GM18951 (cell line): Measurements from ENCODE around the gene ERRFI1.

Source experiments
- POLR2A ChIP-seq: IDR thresholded peaks from 4 replicates; pipeline ENCODE4 v1.6.1; 2011; ENCODE audit warnings: mild to moderate bottlenecking; ENCODE audit not compliant: insufficient read length, insufficient read depth; ENCODE audit errors: extremely low read depth
- in situ Hi-C: fragments of 300-500 bp; cut with MboI; formaldehyde crosslinking; loops from one replicate; pipeline ENCODE4 v1.12.0; 2022; ENCODE audit warnings: low sequenced_read_pairs, mixed read lengths, inconsistent platforms; ENCODE audit not compliant: unreplicated experiment

Gene ERRFI1

GRCh38 chr1:8012955-8013354, 13.2 kb downstream of the ERRFI1 start:
- no peak for TF ChIP-seq POLR2A
- in situ Hi-C loops: loop anchor here (10.0 to 25.0 kb wide), 2 partner anchors 302 to 824 kb away; partner anchors contain the start of gene SLC45A1

DNA sequence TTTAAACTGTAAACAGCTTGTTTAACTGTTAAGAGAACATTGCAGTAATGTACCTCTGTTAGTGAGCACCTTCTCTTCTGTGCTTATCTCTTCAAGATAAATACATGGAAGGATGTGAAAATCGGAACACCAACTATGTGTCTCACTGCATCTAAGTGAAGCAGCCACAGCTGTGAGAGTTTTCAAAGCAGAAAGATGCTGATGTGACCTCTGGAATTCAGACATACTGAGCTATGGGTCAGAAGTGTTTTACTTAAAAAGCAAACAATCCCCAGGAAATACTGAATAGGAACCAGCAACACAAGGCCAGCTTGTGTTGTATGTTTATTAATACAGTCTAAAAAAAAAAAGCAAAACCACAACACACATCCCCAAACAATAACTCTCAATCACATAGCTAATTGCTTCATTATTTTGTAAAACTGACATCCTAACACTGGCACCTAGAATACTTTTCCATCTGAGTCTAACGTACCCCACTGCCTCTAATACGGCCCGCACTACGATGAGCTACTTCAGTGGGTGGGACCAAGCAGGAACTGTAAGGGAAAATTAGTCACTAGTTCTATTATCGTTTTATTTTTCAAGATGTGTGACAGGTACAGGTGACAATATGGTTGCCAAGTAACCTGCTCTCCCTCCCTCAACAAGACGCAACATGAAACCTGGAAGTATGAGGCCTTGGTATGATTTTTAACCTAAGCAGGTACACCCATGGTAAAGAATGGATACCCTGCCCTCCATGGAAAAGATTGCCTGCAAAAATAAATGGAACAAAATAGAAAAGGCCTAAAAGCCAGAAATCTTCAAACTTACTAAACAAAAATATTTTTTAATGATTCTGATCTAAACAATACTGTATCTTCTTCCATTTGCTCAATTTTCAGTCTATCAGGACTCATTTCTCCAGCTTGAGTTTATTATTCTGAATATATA, 13.9 kb downstream of the ERRFI1 start:
- in situ Hi-C loops: loop anchor here (10.0 to 25.0 kb wide), 2 partner anchors 303 to 825 kb away; partner anchors contain the start of gene SLC45A1
- TF ChIP-seq POLR2A: no peak

- TF ChIP-seq POLR2A: no peak
- in situ Hi-C loops: loop anchor here (10.0 to 25.0 kb wide), 2 partner anchors 304 to 826 kb away; partner anchors contain the start of gene SLC45A1
These were observed 15.1 kb downstream of the ERRFI1 start for GRCh38 chr1:8011016-8011415.

DNA sequence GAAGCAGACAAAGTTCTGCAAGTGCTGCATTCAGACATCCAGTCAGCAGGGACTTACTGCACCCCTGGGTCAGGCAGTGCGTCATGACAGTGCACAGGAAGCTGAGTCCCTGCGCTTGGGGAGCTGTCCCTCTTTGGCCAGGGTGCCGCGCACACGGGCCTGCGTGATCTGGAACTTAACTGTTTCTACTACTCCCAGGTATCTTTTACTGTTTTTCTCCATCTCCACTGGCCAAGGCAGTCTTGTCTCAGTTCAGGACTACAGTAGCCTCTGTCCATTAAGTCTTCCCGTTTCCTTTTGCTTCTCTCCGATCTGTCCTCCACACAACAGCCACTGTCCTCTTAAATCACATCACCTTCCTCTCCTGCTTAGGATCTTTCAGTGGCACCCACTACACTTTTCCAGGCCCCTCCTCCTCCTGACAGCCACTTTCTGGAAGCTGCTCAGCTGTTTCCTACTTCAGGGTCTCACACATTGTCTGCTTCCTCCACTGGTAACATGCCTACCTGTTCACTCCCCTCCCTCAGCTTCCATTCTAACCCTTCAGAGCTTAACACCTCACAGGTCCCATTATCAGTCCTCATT, 15.9 kb downstream of the ERRFI1 start:
- no peak for TF ChIP-seq POLR2A
- in situ Hi-C loops: loop anchor here (10.0 to 25.0 kb wide), 2 partner anchors 305 to 827 kb away; partner anchors contain the start of gene SLC45A1

DNA sequence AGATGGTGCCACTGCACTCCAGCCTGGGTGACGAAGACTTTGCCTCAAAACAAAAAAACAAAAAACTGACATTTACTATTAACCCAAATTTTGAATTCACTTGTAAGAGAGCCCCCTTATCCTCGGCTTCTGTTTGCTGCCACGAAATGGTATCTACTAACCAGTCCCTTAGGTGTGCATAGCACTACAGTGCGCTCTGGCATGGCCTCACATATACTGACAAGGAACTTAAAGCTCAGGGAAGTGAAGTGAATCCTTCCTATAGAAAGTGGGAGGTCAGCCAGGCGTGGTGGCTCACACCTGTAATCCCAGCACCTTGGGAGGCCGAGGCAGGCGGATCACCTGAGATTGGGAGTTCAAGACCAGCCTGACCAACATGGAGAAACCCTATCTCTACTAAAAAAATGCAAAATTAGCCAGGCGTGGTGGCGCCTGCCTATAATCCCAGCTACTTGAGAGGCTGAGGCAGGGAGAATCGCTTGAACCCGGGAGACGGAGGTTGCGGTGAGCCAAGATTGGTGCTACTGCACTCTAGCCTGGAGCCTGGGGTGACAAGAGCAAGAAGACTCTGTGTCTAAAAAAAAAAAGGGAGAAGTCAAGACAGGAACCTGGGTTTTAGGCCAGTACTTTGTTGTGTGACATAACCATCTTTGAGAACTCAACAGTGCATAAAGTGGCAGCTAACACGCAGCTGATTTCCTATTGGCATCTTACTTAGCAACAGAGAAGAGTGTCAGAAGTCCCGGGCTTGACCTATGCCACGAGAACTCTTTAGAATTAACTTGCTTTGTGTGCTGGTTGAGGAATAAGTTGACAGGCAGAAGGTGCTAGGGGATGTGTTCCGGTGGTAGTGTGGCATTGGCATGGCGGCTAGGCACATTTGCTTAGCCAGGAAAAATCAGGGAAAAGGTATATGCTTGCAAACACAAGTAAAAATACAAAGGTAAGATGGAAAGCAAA, 16.8 kb downstream of the ERRFI1 start:
- in situ Hi-C loops: loop anchor here (10.0 to 25.0 kb wide), 2 partner anchors 305 to 828 kb away; partner anchors contain the start of gene SLC45A1
- TF ChIP-seq POLR2A: no peak

GRCh38 chr1:8006037-8006963, 19.8 kb downstream of the ERRFI1 start:
- no peak for TF ChIP-seq POLR2A
- in situ Hi-C loops: loop anchor here (25.0 kb wide), 1 partner anchor 831 kb away; no protein-coding TSS in a partner anchor

GRCh38 chr1:8004803-8005573, 21.1 kb downstream of the ERRFI1 start:
- in situ Hi-C loops: loop anchor here (25.0 kb wide), 1 partner anchor 832 kb away; no protein-coding TSS in a partner anchor
- no peak for TF ChIP-seq POLR2A

DNA sequence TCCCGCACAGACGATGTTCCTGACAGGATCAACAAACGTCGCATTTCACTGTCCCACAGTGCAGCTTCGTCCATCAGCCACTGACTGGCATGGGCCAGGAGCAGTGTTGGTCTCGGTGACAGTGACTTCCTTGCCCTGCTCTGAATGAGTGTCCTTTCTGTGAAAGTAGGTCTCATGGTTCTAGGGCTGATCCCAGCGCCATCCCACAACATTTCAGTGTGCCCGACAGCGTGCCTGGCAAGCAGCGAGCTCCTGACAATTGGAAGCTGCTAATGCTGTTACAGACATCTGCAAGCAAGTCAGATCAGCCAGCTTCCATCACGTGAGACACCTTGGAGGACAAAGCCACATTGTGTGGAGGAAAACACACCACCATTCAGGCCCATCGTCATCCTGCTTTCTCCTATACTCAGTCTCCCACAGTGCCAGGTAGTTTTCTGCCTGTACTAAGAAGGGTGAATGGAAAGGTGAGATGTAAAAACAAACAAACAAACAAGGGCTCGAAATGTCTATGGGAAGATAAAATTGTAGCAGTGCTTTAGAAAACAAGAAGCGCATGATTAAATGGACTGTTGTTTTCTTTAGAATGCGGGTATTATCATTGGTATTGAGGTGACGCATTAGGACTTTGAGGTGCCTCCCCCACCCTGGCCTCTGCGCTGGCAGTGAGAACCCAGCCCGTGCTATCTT, 21.9 kb downstream of the ERRFI1 start:
- no peak for TF ChIP-seq POLR2A
- in situ Hi-C loops: loop anchor here (25.0 kb wide), 1 partner anchor 833 kb away; no protein-coding TSS in a partner anchor

GRCh38 chr1:8003438-8004112, 22.5 kb downstream of the ERRFI1 start:
- TF ChIP-seq POLR2A: no peak
- in situ Hi-C loops: loop anchor here (25.0 kb wide), 1 partner anchor 834 kb away; no protein-coding TSS in a partner anchor

- in situ Hi-C loops: loop anchor here (25.0 kb wide), 1 partner anchor 834 kb away; no protein-coding TSS in a partner anchor
- TF ChIP-seq POLR2A: no peak
These were observed 23.2 kb downstream of the ERRFI1 start for GRCh38 chr1:8002921-8003320.
